HG02970 (cell line): ENCODE results near the gene ZNF8.
"Not testable (repeated sequence)": the region's sequence is repeated elsewhere in the genome, so short reads cannot be mapped to it uniquely, and the experiment has no call there.

Source experiments
- ATAC-seq: cut with Tn5 transposase; IDR thresholded peaks from one replicate; pipeline ENCODE4 v1.9.1; 2021; ENCODE audit warnings: mild to moderate bottlenecking, moderate library complexity, moderate number of reproducible peaks; ENCODE audit not compliant: unreplicated experiment, low FRiP score

Gene ZNF8

DNA sequence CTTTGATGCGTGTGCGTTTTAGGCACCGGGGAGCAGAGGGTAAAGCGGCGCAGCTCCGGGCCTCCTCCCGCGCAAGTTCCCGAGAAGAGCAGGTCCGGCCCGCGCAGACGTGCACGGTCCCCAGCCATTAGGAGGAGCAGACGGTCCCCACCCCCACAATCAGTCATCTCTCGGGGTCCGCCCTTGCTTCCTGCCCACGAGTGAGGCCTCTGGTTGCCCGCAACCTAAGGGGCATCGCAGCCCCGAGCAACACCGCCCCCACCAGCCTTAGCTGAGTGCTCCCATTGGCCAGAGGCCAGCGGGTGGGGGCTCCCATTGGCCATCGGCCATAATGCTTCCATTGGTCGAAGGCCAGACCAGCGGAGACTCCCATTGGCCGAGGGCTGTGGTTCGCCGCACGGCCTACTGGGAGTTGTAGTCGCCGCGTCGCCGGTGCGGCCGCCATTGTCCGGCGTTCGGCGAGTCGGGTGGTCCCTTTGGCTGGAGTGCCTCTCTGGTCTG, at the start of gene ZNF8:
ZNF8 (plus strand) TSS at position 415 of the 501 bp plus-strand sequence. CDS start 127 bp downstream, outside the sequence.
- ATAC-seq, result peak; percentile 94

DNA sequence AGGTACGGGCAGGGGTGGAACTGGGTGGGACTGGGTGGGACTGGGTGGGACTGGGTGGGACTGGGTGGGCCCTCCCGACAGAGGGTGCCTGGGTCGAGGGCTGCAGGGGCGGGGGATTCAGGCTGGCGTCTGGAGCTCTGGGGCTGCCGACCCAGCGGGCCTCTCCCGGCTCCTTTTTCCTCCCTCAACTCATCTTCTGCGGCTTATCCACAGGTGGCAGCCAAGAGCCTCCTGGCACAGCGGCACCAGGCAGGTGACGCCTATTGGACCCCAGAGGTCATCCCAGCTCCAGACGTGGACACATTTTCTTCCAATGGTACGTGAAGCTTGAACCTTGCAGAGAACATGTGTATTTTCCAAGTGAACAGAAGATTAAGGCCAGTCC, 49.5 kb upstream of the ZNF8 start:
- no peak for ATAC-seq

DNA sequence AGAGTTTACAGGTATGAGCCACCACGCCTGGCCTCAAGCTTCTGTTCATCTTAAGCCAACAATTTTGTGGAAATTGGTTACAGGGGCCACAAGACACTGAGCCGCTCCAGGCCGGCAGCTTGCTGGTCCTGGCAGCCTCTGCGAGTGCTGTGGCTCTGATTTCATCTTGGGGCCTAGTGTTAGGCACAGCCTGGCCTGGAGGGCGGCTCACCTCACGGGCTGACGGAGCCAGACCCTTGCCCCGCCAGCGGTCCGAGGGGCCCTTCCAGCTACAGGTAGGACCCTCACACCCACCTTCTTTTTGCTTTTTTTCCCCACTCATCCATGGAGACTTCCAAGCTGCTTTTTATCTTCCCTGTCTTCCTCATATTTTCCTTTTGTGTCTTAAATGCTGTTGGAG, 41.4 kb upstream of the ZNF8 start:
- no peak for ATAC-seq

DNA sequence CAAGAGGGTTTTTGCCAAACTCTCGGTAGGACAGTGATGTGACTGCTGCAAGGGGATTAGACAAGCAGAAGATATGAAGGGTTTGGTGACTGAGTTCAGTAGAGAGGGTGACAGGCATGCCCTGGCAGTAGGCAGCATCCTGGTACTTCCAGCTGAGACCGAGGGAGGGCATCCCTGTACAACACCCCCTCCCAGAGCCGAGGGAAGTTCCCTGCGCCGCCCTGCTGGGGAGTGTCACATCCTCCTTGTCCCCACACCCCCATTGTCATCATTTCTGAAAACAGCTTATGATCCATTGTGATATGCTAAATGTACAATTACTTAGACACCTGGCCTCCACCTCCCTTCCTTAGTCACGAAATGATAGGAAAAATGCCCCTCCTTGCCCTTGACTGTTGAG, 35.4 kb upstream of the ZNF8 start:
- no peak for ATAC-seq

DNA sequence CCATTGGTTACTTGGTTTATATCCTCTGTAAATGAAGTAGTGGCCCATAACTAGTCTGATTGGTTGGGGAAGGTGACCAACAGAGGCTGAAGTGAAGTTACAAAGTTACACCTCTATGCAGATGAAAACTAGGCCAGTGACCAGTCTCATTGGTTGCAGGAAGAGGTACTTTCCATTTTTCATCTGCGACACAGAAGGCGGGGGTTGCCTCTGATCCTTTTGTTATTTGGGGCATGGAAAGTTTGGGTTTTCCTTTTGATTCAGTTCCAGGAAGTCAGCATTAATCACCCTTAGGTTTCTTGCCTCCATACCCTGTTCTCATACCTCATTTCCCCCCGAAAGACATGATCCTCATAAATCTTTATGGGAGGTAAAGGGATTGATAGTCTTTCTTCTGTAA, 29.9 kb upstream of the ZNF8 start:
- no peak for ATAC-seq

GRCh38 chr19:58252102-58252685, 26.6 kb upstream of the ZNF8 start:
- no peak for ATAC-seq

DNA sequence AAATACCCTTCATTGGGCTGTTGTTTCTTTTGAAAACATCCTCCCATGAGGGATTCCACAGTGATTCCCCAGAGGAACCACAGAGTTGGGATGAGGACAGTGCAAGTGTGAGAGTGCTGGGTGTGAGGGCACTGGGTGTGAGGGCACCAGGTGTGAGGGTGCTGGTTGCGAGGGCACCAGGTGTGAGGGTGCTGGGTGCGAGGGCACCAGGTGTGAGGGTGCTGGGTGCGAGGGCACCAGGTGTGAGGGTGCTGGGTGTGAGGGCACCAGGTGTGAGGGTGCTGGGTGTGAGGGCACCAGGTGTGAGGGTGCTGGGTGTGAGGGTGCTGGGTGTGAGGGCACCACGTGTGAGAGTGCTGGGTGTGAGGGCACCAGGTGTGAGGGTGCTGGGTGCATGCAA, 20.5 kb upstream of the ZNF8 start:
- not testable (repeated sequence) for ATAC-seq

DNA sequence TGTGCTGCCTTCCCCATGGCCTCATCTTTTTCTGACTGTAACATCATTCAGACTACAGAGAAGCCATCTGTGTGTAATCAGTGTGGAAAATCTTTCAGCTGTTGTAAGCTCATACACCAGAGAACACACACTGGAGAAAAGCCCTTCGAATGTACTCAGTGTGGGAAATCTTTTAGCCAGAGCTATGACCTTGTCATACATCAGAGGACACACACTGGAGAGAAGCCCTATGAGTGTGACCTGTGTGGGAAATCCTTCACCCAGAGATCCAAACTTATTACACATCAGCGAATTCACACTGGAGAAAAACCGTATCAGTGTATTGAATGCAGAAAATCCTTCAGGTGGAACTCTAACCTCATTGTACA, 17.2 kb upstream of the ZNF8 start:
- no peak for ATAC-seq

GRCh38 chr19:58261968-58262921, 16.5 kb upstream of the ZNF8 start:
- ATAC-seq, result no peak

DNA sequence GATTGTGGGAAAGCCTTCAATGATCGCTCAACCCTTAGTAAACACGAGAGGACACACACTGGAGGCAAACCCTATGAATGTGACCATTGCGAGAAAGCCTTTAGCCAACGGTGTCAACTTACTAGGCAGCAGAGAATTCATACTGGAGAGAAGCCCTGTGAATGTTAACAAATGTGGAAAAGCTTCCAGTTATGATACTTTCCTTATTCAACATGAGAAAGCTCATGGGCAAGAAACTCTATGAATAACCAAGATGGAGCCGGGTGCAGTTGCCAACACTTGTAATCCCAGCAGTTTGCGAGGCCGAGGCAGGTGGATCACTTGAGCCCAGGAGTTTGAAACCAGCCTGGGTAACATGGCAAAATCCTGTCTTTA, 15.8 kb upstream of the ZNF8 start:
- ATAC-seq, result no peak

DNA sequence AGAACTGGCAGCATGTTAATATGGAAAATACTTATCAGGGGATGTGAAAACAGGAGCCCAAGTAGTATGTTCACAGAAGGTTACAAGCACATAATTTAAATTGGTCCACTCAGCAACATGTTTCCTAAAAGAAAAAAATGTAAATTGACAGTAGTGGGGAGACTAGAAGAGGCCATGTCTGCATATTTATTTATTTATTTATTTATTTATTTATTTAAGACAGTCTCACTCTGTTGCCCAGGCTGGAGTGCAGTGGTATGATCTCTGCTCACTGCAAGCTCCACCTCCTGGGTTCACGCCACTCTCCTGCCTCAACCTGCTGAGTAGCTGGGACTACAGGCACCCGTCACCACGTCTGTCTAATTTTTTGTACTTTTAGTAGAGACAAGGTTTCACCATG, 13.7 kb upstream of the ZNF8 start:
- no peak for ATAC-seq

DNA sequence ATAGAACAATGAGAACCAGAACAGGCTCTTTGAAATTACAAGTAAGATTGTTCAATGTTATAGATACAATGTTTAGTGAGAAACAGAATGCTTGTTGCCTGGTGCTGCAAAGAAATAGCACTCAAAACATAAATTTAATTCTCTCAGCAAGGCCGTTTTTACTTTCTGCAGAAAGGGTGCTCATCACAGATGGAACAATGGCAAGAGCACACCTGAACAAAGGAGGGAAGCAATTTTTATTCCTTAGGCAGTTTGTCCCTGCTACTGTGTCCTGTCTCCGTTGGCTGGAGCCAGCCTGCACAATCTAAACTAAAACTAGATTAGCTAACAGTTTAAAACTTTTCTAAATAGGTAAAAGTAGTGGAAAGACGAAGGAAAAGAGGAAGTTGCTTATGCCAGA, 10.4 kb upstream of the ZNF8 start:
- ATAC-seq, result no peak

- ATAC-seq, result no peak
Measured at GRCh38 chr19:58274771-58275201, 4.0 kb upstream of the ZNF8 start.

- no peak for ATAC-seq
Measured at GRCh38 chr19:58275564-58275963, 3.2 kb upstream of the ZNF8 start.

- ATAC-seq, result no peak
Measured at GRCh38 chr19:58277197-58277596, 1.6 kb upstream of the ZNF8 start.

DNA sequence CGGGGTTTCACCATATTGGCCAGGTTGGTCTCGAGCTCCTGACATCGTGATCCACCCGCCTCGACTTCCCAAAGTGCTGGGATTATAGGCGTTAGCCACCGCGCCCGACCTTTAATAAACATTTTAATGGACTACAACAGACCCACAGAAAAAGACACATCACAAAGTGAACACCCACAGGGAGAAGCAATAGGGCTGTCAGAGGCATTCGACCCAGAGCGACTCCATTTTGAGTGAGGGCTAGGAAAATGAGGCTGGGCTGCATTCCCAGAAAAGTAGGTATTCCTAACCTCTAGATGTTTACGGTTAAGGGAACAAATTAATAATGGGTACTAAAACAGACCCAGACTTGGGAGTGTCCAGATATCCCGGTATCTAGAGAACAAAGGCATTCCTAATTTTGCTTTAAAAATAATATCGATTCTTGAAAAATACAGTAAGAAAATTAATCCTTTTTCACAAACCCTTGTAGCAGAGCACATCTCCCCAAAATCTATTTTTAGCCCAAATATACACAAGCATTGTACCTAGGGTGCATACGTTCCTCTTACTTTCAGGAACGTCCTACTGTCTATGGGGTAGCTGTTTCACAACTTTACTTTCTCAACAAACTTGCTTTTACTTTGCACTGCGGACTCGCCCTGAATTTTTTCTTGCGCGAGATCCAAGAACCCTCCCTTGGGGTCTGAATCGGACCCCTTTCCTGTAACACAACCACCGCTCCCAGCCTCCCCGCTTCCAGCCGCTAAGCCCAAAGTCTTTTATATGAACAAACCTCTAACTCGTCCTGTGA, 811 bp upstream of the ZNF8 start:
- no peak for ATAC-seq

DNA sequence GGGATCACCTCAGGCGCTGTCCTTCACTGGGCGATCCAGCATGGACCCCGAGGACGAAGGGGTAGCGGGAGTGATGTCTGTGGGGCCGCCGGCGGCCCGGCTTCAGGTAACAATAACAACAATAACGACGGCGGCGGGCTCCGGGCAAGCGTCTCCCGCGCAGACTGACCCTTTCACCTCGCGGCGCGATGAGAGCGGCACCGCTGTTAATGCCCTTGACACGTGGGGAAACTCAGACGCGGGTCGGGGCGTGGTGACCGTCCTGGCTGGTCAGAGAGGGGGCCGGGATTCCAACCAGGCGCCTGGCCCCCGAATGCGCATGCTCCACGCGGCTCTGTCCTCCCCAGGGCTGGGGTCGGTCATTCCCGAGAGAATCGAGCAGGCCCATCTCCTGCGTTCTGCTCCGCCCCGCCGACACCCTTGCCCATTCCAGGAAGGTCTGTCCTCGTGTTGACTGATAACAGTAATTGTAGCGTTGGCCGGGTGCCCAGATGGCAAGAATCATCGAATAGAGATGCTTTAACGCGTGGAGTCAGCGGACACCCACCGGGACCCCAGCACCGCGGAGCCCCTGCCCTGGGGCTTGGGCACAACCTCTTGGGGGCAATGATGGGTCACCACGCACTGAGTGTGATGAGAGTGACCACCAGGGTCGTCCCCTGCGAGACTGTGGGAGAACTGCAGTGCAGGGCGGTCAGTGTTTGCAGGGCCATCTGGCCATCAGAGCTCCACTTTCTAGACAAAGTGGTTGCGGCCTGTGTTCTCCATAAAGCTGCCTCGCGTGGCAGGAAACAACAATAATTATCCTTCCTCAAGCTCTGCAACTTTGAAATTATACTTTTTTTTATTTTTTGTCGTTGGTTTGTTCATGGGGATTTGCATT, 528 bp downstream of the ZNF8 start:
- ATAC-seq, result peak; percentile 28

GRCh38 chr19:58279925-58280316, 1.2 kb downstream of the ZNF8 start:
- ATAC-seq, result no peak

DNA sequence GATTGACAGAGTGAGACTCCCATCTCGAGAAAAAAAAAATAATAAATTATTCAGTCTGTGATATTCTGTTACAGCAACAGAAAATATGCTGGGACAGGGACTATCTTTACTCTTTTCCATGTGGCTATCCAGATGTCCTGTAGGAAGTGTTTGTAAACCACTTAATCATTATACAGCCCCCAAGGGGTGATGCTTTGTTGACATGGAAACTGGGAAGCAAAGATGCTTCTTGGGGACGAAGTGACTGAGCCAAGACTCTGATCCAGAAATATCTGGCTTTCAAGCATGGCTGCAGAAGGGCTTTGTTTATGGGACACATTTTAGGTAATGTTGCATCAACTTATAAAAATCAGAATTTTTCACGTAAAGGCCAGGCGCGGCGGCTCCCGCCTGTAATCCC, 5.4 kb downstream of the ZNF8 start:
- no peak for ATAC-seq

GRCh38 chr19:58291943-58292342, 13.2 kb downstream of the ZNF8 start:
- ATAC-seq, result no peak
